HG02798 (cell line): ENCODE measurements around the gene CENPH.
A peak's percentile ranks its signal among the peaks of the same experiment; 100 is the strongest.
"Not testable (repeated sequence)": the region's sequence is repeated elsewhere in the genome, so short reads cannot be mapped to it uniquely, and the experiment has no call there.

Experiments
- ATAC-seq: cut with Tn5 transposase; IDR thresholded peaks from one replicate; pipeline ENCODE4 v1.9.1; 2021; ENCODE audit warnings: mild to moderate bottlenecking; ENCODE audit not compliant: unreplicated experiment, poor library complexity

The CENPH gene

DNA sequence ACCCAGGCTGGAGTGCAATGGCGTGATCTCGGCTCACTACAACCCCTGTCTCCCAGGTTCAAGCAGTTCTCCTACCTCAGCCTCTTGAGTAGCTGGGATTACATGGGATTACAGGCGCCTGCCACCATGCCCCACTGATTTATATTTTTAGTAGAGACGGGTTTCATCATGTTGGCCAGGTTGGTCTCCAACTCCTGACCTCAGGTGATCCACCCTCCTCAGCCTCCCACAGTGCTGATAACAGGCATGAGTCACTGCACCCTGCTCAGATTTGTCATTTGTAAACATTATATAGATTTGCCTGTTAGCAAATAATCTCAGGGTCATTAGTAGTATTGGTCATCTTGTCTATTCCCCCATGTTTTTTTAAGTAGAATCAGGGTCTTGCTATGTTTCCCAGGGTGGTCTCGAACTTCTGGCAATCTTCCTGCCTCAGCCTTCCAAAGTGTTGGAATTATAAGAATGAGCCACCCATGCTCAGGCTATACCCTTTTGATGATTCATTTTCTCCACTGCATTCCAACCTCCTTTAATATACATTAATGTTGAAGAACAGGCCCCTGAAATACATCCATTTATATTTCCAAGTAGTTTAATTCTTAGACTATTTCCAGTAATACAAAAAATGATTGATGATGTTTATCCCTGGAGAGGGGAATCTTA is 17.3 kb downstream of the CENPH start:
- ATAC-seq: no peak

DNA sequence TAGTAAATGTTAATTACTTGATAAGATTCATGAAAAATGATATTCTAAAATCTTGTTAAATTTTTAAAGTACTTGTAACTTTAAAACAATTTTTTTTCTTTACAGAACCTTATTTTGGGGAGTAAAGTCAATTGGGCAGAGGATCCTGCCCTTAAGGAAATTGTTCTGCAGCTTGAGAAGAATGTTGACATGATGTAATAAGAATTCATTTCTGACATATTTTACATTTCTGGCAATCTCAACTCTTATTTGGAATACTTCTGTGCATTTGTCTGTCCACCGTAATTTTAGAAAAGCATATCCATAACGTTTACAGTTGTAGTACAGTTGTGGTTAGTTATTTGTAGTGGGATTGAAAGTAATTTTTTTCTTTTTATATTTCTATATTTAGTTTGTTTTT is 20.2 kb downstream of the CENPH start:
- no peak for ATAC-seq

DNA sequence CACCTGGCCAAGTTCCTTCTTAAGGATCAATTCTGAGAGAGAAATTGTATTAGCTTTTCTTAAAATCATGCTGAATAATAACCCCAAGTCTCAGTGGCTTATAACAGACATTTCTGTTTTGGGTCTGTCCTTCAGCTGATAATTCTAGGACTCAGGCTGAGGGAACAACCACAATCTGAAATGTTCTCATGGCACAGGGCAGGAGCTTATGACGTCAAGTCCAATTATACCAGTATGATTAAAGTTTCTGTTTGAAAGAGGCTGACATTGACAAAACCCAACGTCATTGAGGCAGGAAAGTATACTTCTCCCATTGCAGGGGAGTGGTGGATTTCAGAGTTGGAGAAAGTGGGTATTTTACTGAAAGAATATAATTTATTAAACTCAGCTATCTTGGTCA is 21.8 kb downstream of the CENPH start:
- no peak for ATAC-seq

DNA sequence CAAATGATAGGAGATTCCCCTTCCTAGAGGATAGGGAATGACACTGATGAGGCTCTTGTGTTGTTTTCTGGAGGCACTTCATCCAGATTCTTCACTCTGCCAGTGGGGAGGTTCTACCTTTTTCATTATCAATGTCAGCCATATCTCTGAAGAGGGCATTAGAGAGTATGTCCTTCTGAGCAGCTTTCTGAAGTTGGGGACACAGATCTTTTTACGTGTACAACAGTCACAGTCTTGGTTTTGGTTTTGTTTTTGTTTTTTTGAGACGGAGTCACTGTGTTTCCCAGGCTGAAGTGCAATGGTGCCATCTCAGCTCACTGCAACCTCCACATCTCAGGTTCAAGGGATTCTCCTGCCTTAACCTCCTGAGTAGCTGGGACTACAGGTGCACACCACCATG is 22.6 kb downstream of the CENPH start:
- ATAC-seq: no peak

DNA sequence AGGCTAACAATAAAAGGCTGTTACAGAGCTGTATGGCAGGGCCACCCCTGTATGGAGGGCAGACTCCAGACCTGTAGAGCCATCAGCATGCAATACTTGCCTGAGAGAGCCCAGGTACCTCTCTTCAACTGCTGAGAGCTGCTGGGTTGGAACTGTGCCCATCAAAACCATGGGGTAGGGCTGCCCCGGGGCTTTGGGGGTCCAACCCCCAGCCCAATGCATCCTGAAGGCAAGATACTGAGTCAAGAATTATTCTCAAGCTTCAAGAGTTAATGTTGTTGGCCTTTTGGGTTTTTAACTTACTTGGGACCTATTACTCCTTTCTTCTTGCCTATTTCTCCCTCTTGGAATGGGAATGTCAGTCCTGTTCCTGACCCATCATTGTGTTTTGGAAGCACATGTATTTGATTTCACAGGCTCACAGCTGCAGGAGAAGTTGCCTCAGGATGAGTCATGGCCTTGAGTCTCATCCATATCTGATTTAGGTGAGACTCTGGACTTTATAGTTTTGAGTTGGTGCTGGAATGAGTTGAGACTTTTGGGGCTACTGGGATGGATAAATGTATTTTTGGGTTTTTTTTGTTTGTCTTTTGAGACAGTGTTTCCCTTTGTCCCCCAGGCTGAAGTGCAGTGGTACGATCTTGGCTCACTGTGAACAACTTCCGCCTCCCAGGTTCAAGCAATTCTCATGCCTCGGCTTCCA is 24.3 kb downstream of the CENPH start:
- no peak for ATAC-seq

DNA sequence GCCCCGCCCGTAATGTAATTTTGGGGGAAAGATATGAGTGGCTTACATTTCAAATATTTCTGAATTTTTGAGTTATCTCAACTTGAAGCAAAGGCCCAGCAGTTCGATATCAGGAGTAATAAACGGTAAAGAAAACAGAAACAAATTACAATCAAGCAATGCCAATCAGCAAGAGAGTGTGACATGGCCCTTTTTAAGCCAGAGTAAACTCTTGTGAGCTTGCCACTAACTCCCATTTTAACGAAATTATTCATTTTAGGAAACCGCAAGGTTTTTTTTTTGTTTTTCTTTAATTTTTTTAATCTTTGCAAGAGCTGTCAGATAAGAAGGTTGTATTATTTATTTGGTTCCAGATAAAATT is 27.7 kb downstream of the CENPH start:
- no peak for ATAC-seq

DNA sequence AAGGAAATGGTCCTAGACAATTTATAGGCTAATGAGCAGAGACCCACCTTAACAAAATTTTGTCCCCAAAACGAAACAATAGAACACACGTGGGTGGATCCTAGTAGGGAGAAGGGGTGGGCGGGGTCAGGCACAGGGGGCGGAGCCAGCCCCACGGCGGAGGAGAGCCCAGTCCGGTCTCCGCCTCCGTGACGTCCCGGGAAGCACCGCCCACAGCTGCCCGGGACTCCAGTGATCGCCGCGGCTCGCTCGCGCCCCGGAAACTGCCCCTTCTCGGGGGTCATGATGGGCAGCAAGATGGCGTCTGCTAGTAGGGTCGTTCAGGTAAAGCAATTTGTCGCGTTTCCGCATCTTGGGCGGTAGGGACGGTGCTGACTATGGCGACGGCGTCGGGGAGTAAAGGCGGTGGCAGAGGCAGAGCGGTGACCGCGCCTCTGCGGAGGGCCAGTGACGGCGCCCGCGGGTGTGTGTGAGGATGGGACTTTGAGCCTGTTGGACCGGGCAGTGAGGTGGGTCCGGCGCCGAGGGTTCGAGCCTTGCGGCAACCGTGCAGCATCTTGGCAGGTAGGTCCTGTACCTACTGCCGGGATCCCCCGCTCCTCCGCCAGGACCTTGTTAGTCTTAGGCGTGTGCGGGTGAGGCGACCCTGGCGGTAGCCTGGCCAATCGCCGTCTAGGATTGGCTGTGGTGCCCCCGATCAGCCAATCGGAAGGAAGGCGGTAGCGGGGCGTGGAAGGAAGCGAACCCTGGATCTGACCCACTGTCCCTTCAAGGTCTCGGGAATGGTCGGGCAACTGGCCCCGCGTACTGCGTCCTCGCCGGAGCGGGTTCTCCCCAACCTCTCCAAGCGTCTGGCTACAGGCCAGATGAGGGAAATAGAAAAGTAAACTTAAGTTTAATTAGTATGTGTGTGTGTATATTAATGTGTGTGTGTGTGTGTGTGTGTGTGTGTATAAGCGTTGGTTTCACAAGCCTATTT is 28.5 kb downstream of the CENPH start:
- peak; percentile 94 for ATAC-seq

DNA sequence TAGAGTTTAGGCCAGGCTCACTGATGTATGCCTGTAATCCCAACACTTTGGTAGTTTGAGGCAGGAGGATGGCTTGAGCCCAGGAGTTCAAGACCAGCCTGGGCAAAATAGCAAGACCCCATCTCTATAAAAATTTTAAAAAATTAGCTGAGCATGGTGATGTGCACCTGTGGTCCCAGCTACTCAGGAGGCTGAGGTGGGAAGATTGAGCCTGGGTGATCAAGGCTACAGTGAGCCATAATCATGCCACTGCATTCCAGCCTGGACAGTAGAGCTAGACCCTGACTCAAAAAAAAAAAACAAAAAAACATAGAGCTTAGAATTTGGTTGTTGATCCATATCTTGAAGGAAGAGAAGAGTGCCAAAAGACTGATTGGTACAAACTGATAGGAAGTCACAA is 30.6 kb downstream of the CENPH start:
- ATAC-seq: no peak

DNA sequence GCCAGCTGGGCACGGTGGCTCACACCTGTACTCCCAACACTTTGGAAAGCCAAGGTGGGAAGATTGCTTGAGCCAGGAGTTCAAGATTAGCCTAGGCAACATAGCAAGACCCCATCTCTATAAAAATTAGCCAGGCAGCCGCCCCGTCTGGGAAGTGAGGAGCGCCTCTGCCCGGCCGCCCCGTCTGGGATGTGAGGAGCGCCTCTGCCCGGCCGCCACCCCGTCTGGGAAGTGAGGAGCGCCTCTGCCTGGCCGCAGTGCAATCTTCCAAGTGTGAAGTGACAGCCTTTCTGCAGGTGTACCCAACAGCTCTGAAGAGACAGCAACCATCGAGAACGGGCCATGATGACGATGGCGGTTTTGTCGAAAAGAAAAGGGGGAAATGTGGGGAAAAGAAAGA is 31.0 kb downstream of the CENPH start:
- ATAC-seq: not testable (repeated sequence)

DNA sequence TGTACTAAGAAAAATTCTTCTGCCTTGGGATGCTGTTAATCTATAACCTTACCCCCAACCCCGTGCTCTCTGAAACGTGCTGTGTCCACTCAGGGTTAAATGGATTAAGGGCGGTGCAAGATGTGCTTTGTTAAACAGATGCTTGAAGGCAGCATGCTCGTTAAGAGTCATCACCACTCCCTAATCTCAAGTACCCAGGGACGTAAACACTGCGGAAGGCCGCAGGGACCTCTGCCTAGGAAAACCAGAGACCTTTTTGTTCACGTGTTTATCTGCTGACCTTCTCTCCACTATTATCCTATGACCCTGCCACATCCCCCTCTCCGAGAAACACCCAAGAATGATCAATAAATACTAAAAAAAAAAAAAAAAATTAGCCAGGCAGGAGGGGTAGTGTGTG is 31.4 kb downstream of the CENPH start:
- not testable (repeated sequence) for ATAC-seq

DNA sequence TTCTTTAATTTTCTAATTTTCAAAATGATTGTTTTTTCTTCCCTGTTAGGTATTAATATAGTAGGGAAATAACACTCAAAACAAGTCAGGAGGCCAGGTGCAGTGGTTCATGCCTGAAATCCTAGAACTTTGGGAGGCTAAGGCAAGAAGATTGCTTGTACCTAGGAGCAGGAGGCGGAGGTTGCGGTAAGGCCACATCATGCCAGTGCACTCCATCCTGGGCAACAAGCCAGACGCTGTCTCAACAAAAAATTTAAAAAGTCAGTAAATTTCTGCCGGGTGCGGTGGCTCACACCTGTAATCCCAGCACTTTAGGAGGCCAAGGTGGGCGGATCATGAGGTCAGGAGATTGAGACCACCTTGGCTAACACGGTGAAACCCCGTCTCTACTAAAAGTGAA is 35.1 kb downstream of the CENPH start:
- no peak for ATAC-seq

DNA sequence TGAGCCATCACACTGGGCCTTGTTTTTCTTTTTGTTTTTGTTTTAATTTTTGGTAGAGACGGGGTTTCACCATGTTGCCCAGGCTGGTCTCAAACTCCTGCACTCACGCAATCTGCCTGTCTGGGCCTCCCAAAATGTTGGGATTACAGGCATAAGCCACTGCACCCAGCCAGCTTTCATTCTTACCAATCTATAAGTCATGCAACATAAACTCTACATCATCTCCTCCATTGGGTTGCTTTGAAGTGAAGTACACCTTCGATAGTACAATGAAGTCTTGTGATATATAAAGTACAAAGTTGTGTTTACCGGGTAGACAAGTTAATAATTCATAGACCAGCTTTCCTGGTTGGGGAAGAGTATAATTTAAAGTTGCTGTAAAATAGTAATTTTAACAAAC is 36.5 kb downstream of the CENPH start:
- no peak for ATAC-seq

DNA sequence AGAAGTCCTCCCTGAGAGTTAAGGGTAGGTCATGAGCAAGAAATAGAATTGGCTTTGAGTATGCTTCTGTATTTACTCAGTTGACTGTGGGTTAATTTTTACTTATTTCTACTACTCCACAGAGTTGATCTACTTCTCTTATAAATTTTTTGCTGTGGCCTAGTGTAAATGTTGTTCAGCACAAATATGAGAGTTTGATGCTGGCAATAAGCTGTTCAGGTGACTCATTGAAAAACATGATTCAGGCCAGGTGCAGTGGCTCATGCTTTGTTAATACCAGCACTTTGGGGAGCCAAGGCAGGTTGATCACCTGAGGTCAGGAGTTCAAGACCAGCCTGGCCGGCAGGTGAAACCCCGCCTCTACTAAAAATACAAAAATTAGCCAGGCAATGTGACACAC is 40.8 kb downstream of the CENPH start:
- ATAC-seq: no peak

DNA sequence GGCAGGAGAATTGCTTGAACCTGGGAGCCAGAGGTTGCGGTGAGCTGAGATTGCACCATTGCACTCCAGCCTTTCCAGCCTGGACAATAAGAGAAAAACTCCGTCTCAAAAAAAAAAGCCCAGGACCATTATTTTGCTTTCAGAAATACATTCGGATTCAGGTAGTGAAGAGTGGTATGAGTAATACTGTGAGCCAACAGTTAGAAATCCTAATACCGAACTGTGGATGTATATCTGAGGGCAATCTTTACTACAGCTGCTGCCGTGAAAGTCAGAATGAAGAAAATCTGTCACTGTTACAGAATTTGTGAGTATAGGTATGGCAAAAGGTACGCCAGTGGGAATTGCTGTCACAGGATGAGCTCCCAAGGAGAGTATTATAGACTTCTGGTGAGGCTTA is 41.9 kb downstream of the CENPH start:
- no peak for ATAC-seq

DNA sequence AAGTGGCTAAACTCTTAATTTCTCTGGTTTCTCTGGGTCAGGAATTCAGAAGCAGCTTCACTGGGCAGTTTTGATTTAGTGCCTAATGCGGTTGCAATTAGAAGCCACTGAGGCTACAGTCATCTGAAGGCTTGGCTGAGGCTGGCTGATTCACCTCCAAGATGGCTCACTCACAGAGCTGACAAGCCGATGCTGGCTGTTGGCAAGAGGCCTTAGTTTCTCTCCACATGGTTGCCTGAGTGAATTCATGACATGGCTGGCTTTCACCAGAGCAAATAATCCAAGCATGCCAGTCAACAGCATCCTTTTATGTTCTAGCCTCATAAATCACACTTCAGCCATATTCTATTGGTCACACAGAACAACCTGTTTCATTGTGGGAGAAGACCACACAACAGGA is 42.5 kb downstream of the CENPH start:
- no peak for ATAC-seq

DNA sequence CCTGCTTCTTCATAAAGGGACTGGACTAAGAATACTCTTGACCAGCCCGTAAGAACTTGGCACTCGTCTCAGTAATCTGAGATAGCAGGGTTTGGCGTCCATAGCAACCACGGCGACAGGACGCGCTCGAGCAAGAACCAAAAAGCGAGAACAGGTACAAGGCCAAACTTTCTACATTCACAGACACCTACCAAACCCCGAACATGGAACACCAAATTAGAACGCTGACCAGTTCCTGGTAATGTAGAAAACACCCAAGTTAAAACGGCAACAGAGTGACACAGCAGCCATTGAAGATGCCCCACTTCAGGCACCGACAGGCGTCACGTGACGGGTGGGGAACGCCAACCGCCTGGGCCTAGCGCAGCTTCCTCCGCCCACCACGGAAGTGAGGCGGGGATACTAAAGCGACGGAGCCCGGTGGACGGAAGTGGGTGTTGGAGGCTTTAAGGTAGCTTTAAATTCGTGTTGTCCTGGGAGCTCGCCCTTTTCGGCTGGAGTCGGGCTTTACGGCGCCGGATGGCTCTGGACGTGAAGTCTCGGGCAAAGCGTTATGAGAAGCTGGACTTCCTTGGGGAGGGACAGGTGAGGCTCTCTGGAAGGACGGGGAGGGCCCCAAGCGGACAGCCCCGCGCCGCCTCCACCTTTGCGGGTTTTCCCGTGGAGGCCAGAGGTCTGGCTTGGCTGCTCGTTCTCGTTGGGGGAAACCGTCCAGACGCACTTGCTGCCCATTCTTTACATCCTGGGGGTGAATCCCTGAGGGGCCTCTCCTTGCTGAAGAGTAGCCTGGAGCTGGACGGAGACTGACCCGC is 45.3 kb downstream of the CENPH start, which contains the start of gene CDK7:
TSS of gene CDK7 (plus strand) at position 430 of the 812 bp plus-strand sequence. CDS start at position 520, 90 bp downstream.
- peak; percentile 99 for ATAC-seq

DNA sequence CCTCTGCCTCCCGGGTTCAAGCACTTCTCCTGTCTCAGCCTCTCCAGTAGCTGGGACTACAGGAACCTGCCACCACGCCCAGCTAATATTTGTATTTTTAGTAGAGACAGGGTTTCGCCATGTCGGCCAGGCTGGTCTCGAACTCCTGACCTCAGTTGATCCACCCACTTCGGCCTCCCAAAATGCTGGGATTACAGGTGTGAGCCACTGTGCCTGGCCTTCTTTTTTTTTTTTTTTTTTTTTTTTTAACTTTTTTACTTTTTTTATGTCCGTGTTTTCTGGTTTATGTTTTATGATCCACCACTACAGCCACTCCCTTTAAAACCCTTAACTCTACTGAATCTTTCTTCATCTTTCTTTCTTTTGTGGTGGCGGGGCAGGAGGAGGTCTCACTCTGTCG is 47.4 kb downstream of the CENPH start:
- ATAC-seq: not testable (repeated sequence)

DNA sequence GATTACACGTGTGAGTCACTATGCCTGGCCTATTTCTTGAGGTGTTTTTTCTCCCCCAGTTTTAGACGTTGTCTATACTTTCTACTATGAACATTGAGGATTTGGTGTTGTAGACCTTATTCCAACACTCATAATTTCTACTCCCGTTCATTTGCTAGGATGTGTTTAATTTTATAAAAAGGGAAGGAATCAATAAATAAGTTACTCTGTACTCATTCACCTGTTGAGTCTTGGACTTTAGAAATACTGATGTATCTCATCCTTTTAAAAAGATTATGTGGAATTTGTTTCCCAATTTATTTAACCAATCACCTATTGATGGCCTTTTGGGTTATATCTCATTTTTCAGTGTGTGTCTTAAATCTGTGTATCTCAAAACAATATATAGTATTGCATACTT is 48.5 kb downstream of the CENPH start:
- ATAC-seq: no peak

DNA sequence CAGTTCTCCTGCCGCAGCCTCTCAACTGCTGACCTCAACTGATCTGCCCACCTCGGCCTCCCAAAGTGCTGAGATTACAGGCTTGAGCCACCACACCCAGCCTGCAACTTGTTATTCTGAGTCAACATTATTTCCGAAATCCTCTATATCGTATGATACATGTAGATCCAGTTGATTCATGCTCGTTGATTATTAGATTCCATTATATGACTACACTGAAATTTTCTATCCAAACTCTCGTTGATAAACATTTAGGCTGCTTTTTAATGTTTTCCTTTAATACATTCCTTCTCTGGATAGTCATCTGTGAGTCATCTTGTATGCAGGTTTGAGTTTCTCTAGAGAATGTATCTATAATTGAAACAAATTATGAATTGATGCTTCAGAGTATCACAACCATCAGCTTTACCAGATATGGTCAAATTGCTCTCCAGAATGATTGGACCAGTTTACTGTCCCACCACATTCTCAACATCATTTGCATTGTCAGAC is 49.4 kb downstream of the CENPH start:
- ATAC-seq: no peak
